Right lobe of liver (tissue), 6 donors: ENCODE results near the gene DIRAS2. TPM values are rescaled to one million over a fixed set of nuclear protein-coding genes. Genes with fewer than 3 reads are reported as not detected.

Experiments used
- ATAC-seq, 4 donors: fragments of 200-7000 bp; cut with Tn5 transposase; one replicate each; pipeline ENCODE4 v1.9.1; 2020; ENCODE audit warnings: mild to moderate bottlenecking in 4 of 4, moderate library complexity in 4 of 4
- DNase-seq, 3 donors: peaks; one replicate each; pipeline ENCODE4 v3.0.0-alpha.2; 2020
- H3K27ac ChIP-seq, 3 donors: fragments of 200-600 bp; one replicate each; pipeline ENCODE4 v1.8.0; 2022
- H3K27me3 ChIP-seq, 2 donors: fragments of 200-600 bp; one replicate each; pipeline ENCODE4 v1.8.0; 2022
- H3K36me3 ChIP-seq, 4 donors: fragments of 200-600 bp; sonication (generic) in 1 of 4; one replicate each; pipeline versions ENCODE4 v1.5.1 to v1.8.0; 2017 to 2022; ENCODE audit warnings: control low read depth in 1 of 4
- H3K4me1 ChIP-seq, 4 donors: fragments of 200-600 bp; sonication (generic) in 1 of 4; one replicate each; pipeline versions ENCODE4 v1.5.1 to v1.8.0; 2017 to 2022; ENCODE audit warnings: control low read depth in 1 of 4
- H3K4me3 ChIP-seq, 3 donors: fragments of 200-600 bp; one replicate each; pipeline ENCODE4 v1.8.0; 2022
- H3K9me3 ChIP-seq, 4 donors: fragments of 200-600 bp; sonication (generic) in 1 of 4; one replicate each; pipeline versions ENCODE4 v1.5.1 to v1.8.0; 2017 to 2022; ENCODE audit warnings: control low read depth in 1 of 4
- POLR2A ChIP-seq: fragments of 450-650 bp; IDR thresholded peaks from one replicate; pipeline ENCODE4 v1.6.1; 2017; ENCODE audit warnings: antibody characterized with exemption, mild to moderate bottlenecking
- WGBS: methylation state at CpG from one replicate; pipeline ENCODE4 v1.1.6; 2018; ENCODE audit warnings: low coverage, low lambda C conversion rate; ENCODE audit not compliant: insufficient coverage; ENCODE audit errors: missing lambda C conversion rate; 5-methylcytosine and 5-hydroxymethylcytosine counted together
- intact Hi-C, 2 donors: fragments of 100-400 bp; cut with DNase I; formaldehyde crosslinking; loops; one replicate each; pipeline versions ENCODE4 v1.11.2 to v1.14.1; 2022
- long read RNA-seq: library from polyadenylated mRNA; unstranded; transcript quantifications from one replicate; pipeline ENCODE4 v2.0.0, GENCODE V29; 2019
- total RNA-seq, 6 experiments: library from RNA; depleted of rRNA in 2 of 6; stranded (reverse); fragments of >200 nt in 2 of 6; fragmentation: NEBNext Ultra II Directional in 3 of 6; extraction: Animal tissue kit (Norgen Biotek cat#: 25700) in 3 of 6; gene quantifications; one replicate each; pipeline versions ENCODE4 v1.1.0 to v1.2.4, GENCODE V29; 2016 to 2023
- TF ChIP-seq, protein P1 (sequence below), 4 donors: fragments of 200-600 bp in 3 of 4; fragments of 450-650 bp in 1 of 4; IDR thresholded peaks; one replicate each; pipeline versions ENCODE4 v1.5.1 to v1.8.0; 2016 to 2022; ENCODE audit warnings: antibody characterized with exemption in 4 of 4, mild to moderate bottlenecking in 2 of 4
- donor health status: DM: no; HTN: yes; CAD: no.
- donor health status: DM: no; HTN: no; CAD: no.
- donor health status: DM: no; HTN: no; CAD: no.
- donor health status: DM: no; HTN: yes; CAD: no.
- donor health status: DM: no; HTN: yes; CAD: no.

DIRAS2 gene
- 1 to 10 TPM in 2 of 6 experiments, under 1 TPM in 3, not detected in 1; 0.11 to 2.2 (median 0.47) TPM for total RNA-seq
- long read RNA-seq: 0 reads

DNA sequence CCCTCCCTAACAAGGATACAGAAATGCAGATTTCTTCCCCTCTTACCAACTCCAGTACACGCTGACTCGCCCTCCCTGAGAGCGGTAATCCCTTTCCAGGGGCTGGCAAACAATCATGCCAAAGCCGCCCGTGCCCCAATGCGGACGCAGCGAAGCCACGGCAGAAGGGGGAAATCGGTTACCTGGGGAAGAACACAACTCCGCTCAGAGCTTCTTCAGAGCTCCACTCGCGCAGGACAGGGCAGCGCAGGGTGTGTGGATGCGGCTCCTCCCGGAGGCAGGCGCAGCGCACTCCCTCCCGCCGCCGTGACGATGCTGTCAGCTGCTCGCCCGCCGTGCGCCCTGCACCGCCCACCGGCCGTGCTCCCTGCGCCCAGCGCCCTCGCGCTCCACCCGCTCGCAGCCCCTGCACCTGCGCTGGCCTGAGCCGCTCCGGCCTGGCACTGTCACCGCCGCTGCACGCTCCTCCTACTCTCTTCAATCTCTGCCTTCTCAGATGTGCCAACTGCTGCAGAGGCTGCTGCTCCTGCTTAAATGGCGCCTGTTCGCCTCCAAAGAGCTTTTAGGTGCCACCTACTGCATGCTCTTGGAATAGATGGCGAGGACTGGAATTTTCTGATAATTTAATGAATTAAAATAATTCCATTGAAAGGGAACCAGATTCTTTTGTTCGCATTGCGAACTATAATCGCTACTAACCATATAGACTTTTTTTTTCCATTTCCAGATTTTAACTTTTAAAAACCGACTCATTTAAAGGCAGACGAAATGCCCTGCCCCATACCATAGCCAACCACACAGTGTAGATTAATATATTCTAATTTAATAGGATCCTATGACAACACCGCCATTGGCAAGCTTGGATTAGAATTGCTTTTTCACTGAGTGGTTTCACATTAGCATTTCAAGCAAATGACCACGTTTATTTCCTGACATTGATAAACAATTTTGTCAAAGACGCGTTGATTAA is at the start of gene DIRAS2:
DIRAS2 (minus strand) TSS at position 255 of the 970 bp plus-strand sequence. CDS start 28,997 bp downstream, outside the sequence.
- WGBS: 8% methylated on average over 31 of the region's 53 CpGs
- Histone ChIP-seq H3K36me3 (no peaks in the 10 kb centered on the region), H3K27me3 (no peaks in the 10 kb centered on the region), H3K27ac (no peak within 1 kb of the TSS), H3K4me1 (peaks cover 0 to 4% (median 0%) of the 10 kb centered on the region in 4 donors), H3K9me3 (no peaks in the 10 kb centered on the region), H3K4me3 (peak within 1 kb of the TSS; percentile 31 to 60 (median 46))
- TF ChIP-seq POLR2A: peak; percentile 68
- TF ChIP-seq, protein P1, sequence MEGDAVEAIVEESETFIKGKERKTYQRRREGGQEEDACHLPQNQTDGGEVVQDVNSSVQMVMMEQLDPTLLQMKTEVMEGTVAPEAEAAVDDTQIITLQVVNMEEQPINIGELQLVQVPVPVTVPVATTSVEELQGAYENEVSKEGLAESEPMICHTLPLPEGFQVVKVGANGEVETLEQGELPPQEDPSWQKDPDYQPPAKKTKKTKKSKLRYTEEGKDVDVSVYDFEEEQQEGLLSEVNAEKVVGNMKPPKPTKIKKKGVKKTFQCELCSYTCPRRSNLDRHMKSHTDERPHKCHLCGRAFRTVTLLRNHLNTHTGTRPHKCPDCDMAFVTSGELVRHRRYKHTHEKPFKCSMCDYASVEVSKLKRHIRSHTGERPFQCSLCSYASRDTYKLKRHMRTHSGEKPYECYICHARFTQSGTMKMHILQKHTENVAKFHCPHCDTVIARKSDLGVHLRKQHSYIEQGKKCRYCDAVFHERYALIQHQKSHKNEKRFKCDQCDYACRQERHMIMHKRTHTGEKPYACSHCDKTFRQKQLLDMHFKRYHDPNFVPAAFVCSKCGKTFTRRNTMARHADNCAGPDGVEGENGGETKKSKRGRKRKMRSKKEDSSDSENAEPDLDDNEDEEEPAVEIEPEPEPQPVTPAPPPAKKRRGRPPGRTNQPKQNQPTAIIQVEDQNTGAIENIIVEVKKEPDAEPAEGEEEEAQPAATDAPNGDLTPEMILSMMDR (IDR thresholded peaks at IDR 0.05): peak; percentile 55 to 75 (median 62)
- DNase-seq (peak; percentile 78 to 82 (median 79)), ATAC-seq (peak; percentile 96 to 99 (median 97))
- intact Hi-C loops: no loop called here

DNA sequence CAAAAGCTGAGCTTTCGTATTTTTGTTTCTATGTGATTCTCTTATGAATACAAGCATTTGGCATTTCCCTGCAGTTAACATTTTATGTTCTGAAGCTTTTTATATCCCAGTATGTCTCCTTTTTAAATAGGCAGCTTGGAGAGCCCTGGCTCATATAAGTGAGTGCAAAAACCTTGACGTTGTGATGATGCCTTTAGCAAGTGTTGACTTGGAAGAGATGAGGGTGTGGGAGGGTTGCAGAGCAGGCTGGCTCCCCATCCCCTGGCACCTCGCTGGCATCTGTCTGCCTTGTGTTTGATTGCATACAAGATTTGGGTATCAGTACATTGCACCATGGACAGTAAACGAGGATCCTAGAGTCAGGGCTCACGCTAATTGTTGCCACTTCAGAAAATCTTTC is 42.1 kb upstream of the DIRAS2 start:
- H3K27me3 ChIP-seq: no peaks in the 10 kb centered on the region
- TF ChIP-seq, protein P1 (IDR thresholded peaks at IDR 0.05): no peak
- no peak for TF ChIP-seq POLR2A
- DNase-seq: no peak
- no peak overlapping the region for H3K27ac ChIP-seq
- no peak for ATAC-seq
- H3K36me3 ChIP-seq: no peaks in the 10 kb centered on the region
- H3K4me1 ChIP-seq: peaks cover 0 to 3% (median 0%) of the 10 kb centered on the region in 4 donors
- 58% methylated on average over 4 of the region's 5 CpGs for WGBS
- intact Hi-C loops: no loop called here
- H3K9me3 ChIP-seq: no peaks in the 10 kb centered on the region
- no peak overlapping the region for H3K4me3 ChIP-seq

DNA sequence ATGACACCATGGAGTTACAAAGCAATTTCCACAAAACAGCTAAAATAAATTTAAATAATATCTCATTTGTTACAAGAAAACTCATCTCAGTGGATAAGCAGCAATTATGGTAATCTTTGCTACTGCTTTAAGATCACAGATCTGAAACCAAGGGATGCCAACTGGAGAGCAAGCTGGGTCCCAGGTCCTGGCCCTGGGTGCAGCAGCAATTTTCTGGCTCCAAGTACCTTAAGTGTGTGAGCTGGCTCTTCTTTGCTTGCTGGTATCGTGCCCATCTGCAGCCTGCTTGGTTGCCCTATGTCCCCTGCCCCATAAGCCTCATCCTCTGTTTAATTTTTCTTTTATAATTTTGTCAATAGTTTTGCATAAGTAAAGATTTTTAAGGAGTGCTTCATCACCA is 41.5 kb upstream of the DIRAS2 start:
- no peak for ATAC-seq
- H3K36me3 ChIP-seq: no peaks in the 10 kb centered on the region
- no peaks in the 10 kb centered on the region for H3K27me3 ChIP-seq
- whole genome bisulfite sequencing: 83% methylated on average over 1 of the region's 1 CpG
- peaks cover 0 to 3% (median 0%) of the 10 kb centered on the region in 4 donors for H3K4me1 ChIP-seq
- H3K9me3 ChIP-seq: no peaks in the 10 kb centered on the region
- intact Hi-C loops: no loop called here
- TF ChIP-seq POLR2A: no peak
- TF ChIP-seq, protein P1 (IDR thresholded peaks at IDR 0.05): no peak
- no peak overlapping the region for H3K4me3 ChIP-seq
- H3K27ac ChIP-seq: no peak overlapping the region
- no peak for DNase-seq

DNA sequence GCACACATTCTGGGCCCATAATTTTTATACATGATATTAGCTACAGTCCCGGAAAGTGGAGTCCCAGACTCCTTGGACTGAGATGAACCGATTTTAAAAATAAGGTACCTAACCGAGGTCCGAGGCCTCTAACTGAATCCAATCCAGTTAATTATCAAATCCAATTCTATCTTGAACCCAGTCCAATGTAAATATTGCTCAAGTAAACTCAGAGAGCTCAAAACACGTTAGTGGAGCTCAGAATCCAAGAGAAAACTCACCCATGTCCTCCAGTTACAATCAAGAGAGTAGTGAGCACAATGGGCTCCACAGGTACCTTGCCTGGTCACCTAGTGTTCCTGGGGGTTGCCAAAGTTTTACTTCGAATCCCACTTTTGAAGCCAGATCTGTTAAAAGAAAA is 37.9 kb upstream of the DIRAS2 start:
- TF ChIP-seq, protein P1 (IDR thresholded peaks at IDR 0.05): no peak
- no peak for TF ChIP-seq POLR2A
- Histone ChIP-seq H3K9me3 (no peaks in the 10 kb centered on the region), H3K4me1 (peaks cover 0 to 3% (median 0%) of the 10 kb centered on the region in 4 donors), H3K27me3 (no peaks in the 10 kb centered on the region), H3K4me3 (no peak overlapping the region), H3K27ac (no peak overlapping the region), H3K36me3 (no peaks in the 10 kb centered on the region)
- intact Hi-C loops: no loop called here
- DNase-seq (no peak), ATAC-seq (peak; percentile 66 to 83 (median 80))
- 22% methylated on average over 6 of the region's 6 CpGs for WGBS
